Medulla oblongata (tissue), 1 donor: ENCODE results near the gene MICA.
A peak's percentile ranks its signal among the peaks of the same experiment; 100 is the strongest.
"Not testable (repeated sequence)": the region's sequence is repeated elsewhere in the genome, so short reads cannot be mapped to it uniquely, and the experiment has no call there.

Experiments
- DNase-seq: peaks from one replicate; pipeline ENCODE4 v3.0.0-alpha.2; 2015; ENCODE audit errors: extremely low spot score

MICA gene

DNA sequence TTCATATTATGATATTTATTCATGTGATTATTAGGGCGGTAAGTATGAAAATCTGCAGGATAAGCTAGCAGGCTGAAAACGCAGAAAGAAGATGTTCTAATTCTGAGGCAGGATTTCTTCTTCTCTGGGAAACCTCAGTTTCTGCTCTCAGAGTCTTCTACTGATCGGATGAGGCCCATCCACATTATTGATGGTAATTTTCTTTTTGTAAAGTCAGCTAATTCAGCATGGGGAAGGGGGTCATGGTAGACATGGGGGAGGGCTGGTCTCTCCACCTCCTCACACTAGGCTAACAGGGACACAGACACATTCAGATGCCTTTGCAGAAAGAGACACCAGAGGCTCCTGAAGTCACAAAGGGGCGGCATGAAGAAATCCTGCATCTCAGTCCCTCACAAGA is 21.7 kb upstream of the MICA start:
- no peak for DNase-seq

DNA sequence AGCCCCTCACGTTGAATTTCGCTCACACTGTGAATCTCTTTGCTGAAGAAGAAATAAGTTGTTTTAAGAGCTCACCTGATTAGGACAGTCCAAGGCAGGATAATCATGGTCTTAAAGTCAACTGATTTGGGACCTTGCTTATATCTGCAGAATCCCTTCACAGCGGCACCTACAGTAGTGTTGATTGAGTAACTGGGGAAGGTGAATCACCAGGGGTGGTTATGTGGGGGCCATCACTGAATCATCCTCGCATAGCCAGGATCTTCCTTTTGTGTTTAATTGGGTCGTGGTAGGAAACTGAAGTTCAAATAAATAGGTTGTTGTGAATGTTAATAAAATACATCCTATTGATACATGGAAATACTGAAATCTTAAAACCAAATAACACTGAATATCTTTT is 20.2 kb upstream of the MICA start:
- DNase-seq: no peak

- DNase-seq: no peak
Observed at GRCh38 chr6:31385041-31385440, 18.4 kb upstream of the MICA start.

DNA sequence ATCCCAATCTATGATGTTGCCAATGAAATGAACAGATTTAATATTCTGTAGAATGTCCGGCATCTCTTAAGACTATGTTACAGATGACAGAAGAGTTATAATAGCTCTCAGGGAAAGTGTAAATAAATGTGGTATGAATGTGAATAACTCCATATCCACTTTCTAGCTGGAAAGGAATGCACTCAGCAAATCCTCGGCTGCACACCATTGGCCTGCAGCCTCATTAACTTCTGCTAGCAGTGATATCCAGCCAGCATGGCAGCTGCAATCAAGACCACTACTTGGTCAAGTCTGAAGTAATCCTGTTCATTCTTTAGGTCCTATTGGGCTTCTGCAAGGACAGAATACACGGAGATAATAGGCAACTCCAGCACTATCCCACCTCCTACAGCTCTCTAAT is 17.3 kb upstream of the MICA start:
- no peak for DNase-seq

GRCh38 chr6:31386977-31387376 is 16.4 kb upstream of the MICA start:
- no peak for DNase-seq

DNA sequence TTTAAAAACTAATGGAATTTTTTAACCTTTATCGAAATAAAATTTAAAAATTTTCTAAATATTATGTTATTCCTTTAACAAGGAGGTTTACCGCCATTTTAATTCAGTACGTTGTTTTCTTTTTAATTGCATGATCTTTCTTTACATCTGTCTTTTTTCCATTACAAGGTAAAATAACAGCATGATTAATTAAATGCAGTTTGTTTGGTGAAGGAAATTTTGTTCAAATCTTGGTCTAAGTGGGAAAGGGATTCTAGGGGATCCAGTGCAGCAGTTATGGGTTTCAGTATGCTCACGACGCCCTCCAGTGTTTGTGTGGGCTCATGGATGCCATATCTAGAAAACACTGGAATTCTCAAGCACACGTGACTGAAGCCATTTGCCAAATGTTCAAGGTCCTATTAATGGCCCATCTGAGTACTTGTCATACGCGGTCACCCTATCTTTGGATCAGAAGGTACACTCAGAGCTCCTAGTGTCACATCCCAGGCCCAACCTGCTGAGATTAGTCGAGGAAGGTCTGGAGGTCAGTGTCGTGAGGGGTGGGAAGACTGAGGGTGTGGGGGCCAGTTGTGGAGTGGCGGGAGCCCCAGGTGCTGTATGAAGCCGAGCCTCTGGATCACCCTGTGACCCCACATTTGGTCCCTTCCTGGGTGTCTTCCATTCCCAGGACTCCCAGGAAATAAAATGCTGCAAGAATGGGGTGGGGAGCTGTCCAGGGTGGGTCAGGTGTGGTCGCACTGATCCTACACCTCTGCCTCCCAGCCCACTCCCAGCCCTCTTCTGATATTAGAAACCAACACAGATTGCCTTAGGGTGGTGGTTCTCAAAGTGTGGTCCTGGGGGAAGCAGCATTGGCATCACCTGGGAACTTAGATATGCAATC is 14.2 kb upstream of the MICA start:
- not testable (repeated sequence) for DNase-seq

- not testable (repeated sequence) for DNase-seq
Observed at GRCh38 chr6:31389802-31390132, 13.6 kb upstream of the MICA start.

GRCh38 chr6:31393932-31394331 is 9.5 kb upstream of the MICA start:
- DNase-seq: no peak

GRCh38 chr6:31394381-31394780 is 9.0 kb upstream of the MICA start:
- DNase-seq: no peak

- no peak for DNase-seq
Observed at GRCh38 chr6:31395832-31396231, 7.6 kb upstream of the MICA start.

GRCh38 chr6:31396422-31397152 is 6.8 kb upstream of the MICA start:
- DNase-seq: peak; percentile 89

GRCh38 chr6:31397153-31397499 is 6.3 kb upstream of the MICA start:
- not testable (repeated sequence) for DNase-seq

DNA sequence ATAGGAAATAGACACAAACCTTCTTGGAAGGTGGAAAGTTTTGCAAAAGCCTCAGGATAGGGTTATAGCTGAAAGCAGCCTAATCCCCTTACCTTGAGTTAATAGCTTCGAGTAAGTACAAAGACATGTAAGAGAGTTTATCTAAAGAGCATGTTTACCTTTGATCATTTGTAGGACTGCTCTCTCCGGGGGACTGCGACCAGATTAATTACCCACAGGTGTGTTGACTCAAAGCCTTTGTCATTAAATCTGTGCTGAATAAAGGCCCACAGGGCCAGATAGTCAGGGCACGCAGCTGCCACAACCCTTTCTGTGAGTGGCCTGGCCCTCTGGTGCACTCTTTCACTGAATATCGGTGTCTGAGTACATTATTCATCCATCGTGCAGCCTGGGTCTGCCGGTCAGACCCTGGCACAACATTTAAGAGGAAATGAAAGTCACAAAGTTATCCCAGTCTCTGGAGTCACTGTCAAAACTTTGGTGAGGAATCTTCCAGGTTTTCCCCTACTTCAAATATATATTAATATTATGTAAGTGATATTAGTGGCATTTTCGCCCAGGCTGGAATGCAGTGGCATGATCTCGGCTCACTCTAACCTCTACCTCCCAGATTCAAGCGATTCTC is 5.4 kb upstream of the MICA start:
- DNase-seq: no peak

- DNase-seq: peak; percentile 83
Observed at GRCh38 chr6:31399589-31400466, 3.6 kb upstream of the MICA start.

DNA sequence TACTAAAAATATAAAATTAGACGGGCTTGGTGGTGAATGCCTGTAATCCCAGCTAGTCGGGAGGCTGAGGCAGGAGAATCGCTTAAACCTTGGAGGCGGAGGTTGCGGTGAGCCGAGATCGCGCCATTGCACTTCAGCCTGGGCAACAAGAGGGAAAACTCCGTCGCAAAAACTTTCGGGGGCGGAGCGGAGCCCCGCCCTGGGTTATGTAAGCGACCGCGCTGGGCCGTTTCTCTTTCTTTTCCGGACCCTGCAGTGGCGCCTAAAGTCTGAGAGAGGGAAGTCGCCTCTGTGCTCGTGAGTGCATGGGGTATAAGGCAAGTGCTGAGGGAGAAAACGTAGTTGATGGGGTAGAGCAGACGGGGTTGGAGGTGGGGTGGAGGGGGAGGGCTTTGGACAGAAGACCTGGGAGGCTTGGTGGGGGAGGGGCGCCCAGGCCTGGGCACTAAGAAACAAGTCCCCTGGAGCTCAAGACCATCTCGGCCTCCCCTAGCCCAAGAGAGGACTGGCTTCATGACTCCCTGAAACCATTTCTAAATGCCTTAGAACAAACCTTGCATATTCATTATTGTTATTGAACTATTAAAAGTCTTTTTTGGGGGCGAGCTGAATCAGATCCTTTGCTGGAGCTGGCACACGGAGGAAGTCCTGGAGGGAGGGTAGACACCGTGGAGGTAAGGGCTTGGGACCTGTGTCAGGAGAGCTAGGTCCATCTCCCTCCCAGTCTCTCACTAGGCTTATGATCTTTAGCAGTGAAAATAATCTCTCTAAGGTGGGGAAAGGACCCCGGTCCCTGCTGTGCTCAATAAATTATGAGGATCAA is 2.7 kb upstream of the MICA start:
- DNase-seq: peak; percentile 72

- DNase-seq: no peak
Observed at GRCh38 chr6:31401403-31401802, 2.0 kb upstream of the MICA start.

GRCh38 chr6:31402324-31403282 is 792 bp upstream of the MICA start:
- DNase-seq: peak; percentile 20

DNA sequence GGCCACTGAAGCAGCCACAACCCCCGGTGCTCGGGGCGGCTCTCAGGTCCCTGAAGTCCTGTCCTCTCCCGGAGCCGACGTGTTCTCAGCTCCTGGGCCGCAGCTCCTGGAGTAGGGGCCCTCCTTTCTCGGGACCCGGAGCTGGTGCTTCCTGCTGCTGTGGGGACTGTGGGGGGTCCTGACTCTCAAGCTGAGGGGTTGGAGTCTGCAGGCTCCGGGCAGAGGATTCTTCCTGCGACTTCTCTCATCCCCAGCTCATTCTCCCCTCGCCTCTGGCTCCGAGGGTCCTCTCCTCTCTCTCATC is 618 bp downstream of the MICA start:
- DNase-seq: not testable (repeated sequence)

- no peak for DNase-seq
Observed at GRCh38 chr6:31405996-31406395, 2.6 kb downstream of the MICA start.

DNA sequence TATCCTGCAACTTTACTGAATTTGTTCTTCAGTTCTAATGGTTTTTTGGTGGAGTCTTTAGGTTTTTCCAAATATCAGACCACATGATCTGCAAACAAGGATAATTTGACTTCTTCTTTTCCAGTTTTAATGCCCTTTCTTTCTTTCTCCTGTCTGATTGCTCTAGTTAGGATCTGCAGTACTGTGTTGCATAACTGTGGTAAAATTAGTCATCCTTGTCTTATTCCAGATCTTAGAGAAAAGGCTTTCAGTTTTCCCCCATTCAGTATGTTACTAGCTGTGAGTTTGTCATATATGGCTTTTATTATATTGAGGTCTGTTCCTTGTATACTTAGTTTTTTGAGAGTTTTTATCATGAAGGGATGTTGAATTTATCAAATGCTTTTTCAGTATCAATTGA is 4.3 kb downstream of the MICA start:
- no peak for DNase-seq
